SHP77 treated with DMSO at 0.1 percent for 48 hours (cell line): ENCODE results near the gene SLC37A1.

ENCODE experiments used
- DNase-seq: peaks from one replicate; lab custom pipeline; 2025; lab: John Stamatoyannopoulos, UW

The SLC37A1 gene

DNA sequence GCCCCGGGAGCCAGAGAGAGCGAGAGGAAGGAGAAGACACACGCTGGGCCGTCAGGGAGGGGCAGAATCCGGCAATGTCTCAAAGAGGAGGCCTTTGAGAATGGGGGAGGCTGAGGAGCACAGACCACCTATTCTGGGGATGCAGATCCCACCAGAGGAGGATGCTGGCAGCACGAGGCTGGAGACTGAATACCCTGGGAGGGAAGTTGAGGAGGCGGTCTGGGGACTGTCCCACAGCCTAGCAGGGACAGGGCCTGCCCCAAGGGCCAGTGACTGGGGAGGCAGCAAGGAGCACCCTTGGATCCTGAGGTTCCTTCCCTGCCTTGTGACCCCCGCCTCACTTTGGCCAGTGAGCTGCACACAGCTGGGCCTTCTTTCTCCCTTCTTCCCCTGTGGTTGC is 49.2 kb downstream of the SLC37A1 start:
- DNase-seq: no peak

DNA sequence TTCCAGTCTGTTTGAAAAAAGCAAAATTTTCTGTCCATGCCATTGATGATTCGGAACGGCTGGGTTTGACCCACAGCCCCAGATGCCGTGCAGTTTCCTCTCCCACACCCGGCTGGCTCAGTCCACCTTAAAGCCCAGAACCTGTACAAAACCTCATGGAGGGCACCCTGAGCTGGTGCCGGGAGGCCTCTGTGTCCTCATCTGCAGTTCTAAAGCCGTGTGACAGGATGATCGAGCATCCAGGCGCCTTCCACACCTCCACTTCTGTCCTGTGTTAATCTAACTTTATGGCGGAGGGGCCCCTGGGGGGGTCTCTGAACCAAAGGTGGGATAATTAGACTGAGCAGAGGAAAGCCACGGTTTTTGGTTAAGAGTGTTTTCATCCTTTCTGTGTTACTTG is 49.6 kb downstream of the SLC37A1 start:
- no peak for DNase-seq

DNA sequence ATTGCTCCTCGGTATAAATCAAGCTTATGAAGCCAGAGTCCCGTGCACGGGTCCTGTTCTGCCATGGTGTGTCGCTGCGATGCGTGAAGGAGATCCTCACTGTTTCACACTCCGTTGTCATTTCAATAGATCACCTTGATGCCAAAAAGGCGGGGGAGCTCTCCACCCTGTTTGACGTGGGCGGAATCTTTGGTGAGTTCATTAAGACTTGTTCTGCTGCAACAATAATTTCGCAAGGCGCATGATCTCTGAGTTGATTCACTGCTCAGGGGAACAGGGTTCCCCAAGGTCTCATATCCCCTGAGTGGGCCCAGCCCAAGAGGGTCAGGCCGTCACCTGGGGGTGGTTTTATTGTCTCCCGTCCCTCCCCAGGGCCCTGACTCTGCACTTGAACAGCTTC is 50.0 kb downstream of the SLC37A1 start:
- DNase-seq: no peak

- no peak for DNase-seq
Observed at GRCh38 chr21:42564561-42564971, 50.9 kb downstream of the SLC37A1 start.

DNA sequence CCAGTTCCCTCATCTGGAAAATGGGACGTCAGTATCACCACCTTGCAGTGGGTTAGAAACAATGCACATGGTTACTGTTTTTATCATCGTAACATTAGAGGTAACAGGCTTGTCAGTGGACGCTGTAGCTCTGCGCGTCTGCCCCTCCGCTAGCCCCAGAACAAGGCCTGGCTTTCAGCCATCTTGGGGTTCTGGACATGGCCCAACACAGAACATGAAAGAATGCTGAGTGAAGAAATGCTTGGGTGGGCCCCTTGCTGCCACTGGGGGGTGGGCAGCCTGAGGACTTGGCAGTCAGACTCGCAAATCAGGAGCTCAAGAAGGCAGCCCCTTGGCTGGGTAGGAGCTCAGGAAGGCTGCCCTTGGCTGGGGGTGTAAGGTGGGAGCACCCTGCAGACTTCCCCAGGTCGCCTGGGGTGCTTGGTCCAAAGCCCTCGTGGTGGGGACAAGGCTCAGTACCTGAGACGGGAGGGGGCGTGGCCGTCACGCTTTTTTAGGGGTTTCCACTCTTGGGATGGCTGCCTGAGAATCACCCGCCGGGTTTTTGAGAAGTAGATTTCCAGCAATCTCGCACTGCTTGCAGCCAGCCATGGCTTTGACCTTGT is 51.7 kb downstream of the SLC37A1 start:
- DNase-seq: no peak

- DNase-seq: no peak
Observed at GRCh38 chr21:42565886-42566523, 52.4 kb downstream of the SLC37A1 start.

DNA sequence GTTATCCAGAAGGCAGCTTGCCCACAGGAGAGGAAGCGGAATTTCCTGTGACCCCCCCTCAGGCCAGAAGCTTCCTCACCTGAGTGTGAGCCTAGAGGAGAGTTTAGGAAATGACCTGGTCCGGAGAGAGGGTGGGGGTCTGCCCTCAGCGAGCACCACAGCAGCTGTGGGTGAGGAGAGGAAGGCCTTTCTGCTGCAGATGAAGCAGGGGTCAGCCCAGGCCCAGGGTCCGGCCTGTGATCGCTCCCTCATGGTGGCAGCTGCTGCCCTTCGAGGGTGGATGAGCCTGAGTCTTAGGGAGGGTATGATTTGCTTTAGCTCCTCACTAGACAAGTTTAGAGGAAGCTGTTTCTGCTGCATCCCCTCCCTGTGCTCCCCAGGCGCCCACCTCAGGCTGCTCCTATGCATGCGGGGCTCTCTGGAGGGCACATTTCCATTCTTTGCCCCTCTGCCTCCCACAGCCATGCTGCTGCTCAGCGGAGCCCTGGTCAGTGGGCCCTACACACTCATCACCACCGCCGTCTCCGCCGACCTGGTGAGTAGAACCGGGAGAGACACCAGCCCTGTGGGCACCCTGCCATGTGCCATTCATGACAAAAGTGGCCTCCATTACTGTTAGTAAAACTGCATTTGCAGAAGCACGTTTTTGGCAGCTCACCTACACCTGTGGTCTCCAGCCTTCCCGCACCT is 53.0 kb downstream of the SLC37A1 start:
- DNase-seq: no peak

GRCh38 chr21:42567214-42567555 is 53.5 kb downstream of the SLC37A1 start:
- DNase-seq: no peak

DNA sequence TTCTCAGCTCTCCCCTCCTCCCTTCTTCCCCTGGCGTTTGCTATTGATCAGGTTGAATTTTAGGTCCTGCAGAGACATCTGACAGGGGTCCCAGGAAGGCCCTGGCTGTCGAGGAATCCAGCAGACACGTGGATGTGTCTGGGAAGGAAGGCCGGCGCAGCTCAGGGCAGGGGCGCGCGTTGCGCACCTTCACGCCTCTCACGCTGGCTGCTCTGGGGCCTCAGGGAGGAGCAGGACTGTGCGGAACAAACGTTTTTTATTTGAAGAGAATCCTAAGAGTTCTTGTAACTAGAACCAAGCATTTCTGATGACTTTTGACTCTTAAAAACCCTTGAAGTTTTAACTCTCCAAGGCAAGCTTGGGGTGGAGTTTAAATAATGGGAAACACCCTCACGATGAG is 54.2 kb downstream of the SLC37A1 start:
- DNase-seq: no peak

GRCh38 chr21:42568376-42568775 is 54.7 kb downstream of the SLC37A1 start:
- DNase-seq: no peak

DNA sequence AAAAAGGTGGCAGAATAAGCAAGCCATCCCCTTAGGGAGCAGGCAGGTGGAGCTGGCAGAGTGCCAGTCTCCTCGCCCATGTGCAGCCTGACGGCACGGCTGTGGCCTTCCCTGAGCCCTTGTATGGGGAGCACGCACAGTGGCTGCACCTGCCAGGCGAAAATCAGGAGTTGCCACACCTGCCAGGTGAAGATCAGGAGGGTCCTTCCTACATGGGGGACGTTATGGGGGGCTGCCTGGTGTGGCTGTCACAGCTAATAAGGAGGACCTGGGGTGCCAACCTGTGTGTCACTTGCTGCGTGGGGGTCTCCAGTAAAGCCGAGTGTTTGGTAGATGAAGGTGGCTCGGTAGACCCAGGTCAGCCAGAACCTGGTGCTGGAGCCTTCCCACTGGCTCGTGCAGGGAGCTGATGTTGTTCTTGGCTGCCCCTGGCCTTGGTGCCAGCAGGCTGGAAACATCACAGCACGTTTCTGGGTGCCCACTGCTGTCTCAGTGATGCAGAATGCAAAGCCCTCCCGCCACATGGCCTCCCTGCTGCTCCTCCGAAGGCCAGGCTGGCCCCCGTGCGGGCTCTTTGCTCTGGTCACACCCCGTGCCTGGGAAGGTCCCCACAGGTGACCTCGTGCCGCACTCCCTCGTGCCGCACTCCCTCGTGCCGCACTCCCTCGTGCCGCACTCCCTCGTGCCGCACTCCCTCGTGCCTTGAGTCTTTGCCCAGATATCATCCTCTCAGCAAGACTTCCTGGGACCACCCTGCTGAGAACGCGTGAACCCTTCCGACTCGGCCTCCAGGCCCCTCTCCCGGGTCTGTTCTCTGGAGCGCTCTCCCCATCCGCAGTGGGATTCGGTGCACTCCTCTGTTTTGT is 55.4 kb downstream of the SLC37A1 start:
- no peak for DNase-seq

- no peak for DNase-seq
Observed at GRCh38 chr21:42569732-42570301, 56.2 kb downstream of the SLC37A1 start.

DNA sequence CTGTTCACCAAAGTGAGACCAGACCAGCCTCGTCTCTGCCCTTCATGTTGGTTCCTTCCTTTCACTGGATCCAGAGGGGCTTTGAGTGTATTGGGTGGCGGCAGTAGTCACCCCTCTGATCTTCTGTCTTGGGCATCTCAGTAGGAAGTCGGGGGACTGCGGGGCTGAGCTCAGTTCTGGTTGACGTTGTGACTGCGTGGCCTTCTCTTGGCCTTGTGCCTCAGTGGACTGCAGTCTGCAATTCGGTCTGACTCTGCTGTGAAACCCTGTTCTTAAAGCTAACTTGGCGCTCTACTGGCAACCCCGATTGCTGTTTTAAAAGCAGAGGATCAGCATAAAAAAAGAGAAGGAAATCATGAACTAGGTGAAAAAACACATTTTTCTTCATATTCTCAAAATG is 56.7 kb downstream of the SLC37A1 start:
- no peak for DNase-seq

- DNase-seq: no peak
Observed at GRCh38 chr21:42570841-42571387, 57.3 kb downstream of the SLC37A1 start.

DNA sequence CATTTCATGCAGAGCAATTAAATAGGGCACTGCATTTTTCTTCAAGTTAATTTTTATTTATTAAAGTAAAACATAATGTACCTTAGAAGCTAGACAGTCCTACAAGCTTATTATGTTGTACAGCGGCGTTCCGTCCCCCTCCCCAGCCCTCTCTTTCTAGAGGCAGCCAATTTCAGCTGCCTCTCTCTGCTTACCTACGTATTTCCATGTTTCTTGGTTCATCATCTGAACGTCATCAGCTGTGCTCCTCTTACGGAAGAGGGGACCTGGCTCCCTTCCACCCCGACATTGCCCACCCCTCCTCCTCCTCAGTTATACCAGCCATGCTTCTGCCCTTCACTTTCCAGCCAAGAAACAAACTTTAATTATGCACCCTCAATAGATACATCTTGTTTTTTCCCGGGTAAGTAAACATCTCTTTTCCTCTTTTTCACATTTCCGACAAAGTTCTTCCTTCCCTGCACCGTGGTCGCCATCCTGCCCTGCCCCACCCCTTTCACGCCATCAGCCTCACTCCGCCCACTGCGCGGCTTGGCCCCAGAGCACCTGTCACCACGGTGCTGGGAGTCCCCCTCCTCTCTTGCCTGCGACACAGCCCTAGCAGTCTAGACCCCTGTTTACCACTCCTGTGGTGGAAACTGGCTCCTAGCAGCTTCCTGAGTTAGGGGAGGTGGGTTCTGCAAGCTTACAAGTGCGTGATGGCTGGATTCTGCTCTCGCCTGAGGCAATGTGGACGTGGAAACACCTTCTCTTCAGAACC is 57.9 kb downstream of the SLC37A1 start:
- DNase-seq: no peak

GRCh38 chr21:42572906-42573495 is 59.3 kb downstream of the SLC37A1 start:
- no peak for DNase-seq

- DNase-seq: no peak
Observed at GRCh38 chr21:42574234-42575027, 60.8 kb downstream of the SLC37A1 start.

DNA sequence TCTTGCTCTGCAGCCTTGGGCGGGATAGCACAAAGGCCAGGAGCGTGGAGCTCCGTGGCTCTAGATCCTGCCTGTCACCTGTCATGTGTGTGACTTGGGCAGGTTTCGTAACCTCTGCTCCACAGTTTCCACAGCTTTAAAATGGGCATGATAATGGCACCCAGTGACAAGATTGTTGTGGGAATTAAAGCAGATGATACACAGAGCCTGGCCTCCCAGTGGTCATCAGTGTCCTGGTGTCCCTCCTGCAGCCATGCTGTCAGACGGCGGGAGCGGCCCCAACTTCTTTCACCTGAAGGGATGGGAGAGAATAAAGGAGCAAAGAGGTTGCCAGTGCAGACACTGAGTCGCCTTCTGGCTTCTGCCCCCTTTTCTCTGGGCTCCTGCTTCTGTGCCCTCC is 61.5 kb downstream of the SLC37A1 start:
- no peak for DNase-seq

GRCh38 chr21:42576639-42577038 is 63.0 kb downstream of the SLC37A1 start:
- DNase-seq: no peak

DNA sequence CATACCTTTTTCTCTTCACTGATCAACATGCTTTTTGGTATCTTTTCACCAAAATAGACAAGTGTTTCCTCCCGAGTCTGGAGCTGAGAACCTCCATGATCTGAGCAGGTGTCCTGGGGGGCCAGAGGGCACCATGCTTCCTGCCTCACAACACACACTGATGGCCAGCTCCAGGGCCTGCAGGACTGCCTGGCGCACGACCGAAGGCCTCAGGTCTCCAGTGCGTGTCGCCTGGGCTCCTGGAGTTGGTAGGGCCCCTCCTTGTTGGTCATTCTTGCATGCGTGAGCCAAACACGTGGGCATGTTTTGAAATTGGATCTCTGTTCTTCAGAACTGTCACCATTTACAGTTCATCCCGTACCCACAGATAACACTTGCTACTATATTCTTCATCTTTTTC is 64.4 kb downstream of the SLC37A1 start:
- no peak for DNase-seq
